H1 (cell line): ENCODE measurements around the gene SCARB1. TPM values are rescaled to one million over a fixed set of nuclear protein-coding genes. Genes with fewer than 3 reads are reported as not detected.

Source experiments
- NANOG ChIP-seq: IDR thresholded peaks from 2 replicates; pipeline ENCODE4 v1.6.1; 2011; ENCODE audit warnings: low read length, low read depth, mild to moderate bottlenecking, inconsistent platforms; ENCODE audit not compliant: insufficient read depth, poor library complexity, severe bottlenecking
- PHF8 ChIP-seq: fragments of 200-600 bp; sonication (generic); conservative IDR thresholded peaks from 2 replicates; pipeline ENCODE4 v1.7.1; 2012; ENCODE audit warnings: low read depth, mild to moderate bottlenecking, inconsistent platforms, low read length, moderate library complexity
- RAD21 ChIP-seq, 2 experiments: IDR thresholded peaks in 1 of 2; conservative IDR thresholded peaks in 1 of 2; 2 replicates each; pipeline ENCODE4 v1.6.1; 2011; ENCODE audit warnings: low read depth in 2 of 2, low read length in 2 of 2, improper control_type of control experiment in 1 of 2, inconsistent platforms in 1 of 2, mild to moderate bottlenecking in 1 of 2, moderate library complexity in 1 of 2
- TAF1 ChIP-seq: IDR thresholded peaks from 2 replicates; pipeline ENCODE4 v1.6.1; 2011; ENCODE audit warnings: mild to moderate bottlenecking, low read depth, low read length
- TCF12 ChIP-seq: IDR thresholded peaks from 2 replicates; pipeline ENCODE4 v1.6.1; 2011; ENCODE audit warnings: low read depth, mild to moderate bottlenecking, low read length
- polyA plus RNA-seq, 7 experiments: library from polyadenylated mRNA; depleted of rRNA in 3 of 7; stranded (reverse) in 5 of 7; unstranded in 2 of 7; fragments of >200 nt in 5 of 7; fragments of 200-250 nt in 2 of 7; gene quantifications; 1 replicate in 5 of 7; 2 replicates in 1 of 7; 4 replicates in 1 of 7; pipeline versions ENCODE4 v1.2.1 to v1.2.3, GENCODE V29; 2011 to 2013; ENCODE audit warnings: missing spikeins in 2 of 7, mixed read lengths in 2 of 7
- total RNA-seq: library from RNA; stranded (reverse); fragmentation: NEBNext Ultra II Directional; extraction: Animal tissue kit (Norgen Biotek cat#: 25700); gene quantifications from 2 replicates; pipeline ENCODE4 v1.2.1, GENCODE V29; 2021

SCARB1 gene
- total and polyA plus RNA-seq, 2 of the 8 experiments (the other 6 are each of a cell fraction or from before 2014, with no cell fraction given), result 45.3 to 57.1 TPM

DNA sequence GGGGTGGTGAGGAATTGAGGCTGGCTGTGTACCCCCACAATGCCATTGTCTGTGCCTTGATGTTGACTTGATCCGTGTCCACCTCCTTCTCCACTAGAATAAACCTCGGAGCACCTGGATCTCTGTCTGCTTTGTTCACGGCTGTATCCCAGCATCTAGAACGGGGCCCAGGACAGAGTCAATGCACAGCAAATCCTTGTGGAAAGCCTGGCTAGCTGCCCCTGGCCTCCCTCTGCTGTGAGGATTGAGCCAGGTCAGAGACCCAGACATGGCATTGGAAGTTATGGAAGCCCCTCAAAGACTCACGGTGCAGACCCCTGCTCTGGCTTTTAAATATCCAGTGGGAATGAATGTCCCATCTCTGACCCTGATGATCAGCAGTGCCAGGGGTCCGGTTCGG is 109.2 kb downstream of the SCARB1 start (continued):
- TF ChIP-seq RAD21 (IDR thresholded peaks at IDR 0.05 in 1 of 2, conservative IDR thresholded peaks at IDR 0.05 in 1 of 2; ENCODE audit: low read depth in 2 of 2, low read length in 2 of 2) (no peak), TAF1 (no peak), TCF12 (no peak), NANOG (no peak), PHF8 (no peak)
- TF ChIP-seq, all 59 proteins: peak for 0
